Stimulated activated CD8-positive, alpha-beta memory T cell treated with anti-CD3 and anti-CD28 coated beads, Interleukin-15, amount 100 ng/mL, for 48 hours (primary cell): ENCODE results near the gene LY86.

ENCODE experiments used
- DNase-seq, 2 donors: peaks; one replicate each; pipeline ENCODE4 v3.0.0-alpha.2; 2020; ENCODE audit warnings: low read depth in 2 of 2

The LY86 gene

GRCh38 chr6:6570929-6571671, 17.4 kb upstream of the LY86 start:
- no peak for DNase-seq

GRCh38 chr6:6575143-6575542, 13.4 kb upstream of the LY86 start:
- no peak for DNase-seq

GRCh38 chr6:6577735-6578134, 10.8 kb upstream of the LY86 start:
- DNase-seq = no peak

GRCh38 chr6:6579281-6579680, 9.2 kb upstream of the LY86 start:
- DNase-seq = no peak

- DNase-seq = no peak
These were observed 8.2 kb upstream of the LY86 start for GRCh38 chr6:6580225-6580856.

GRCh38 chr6:6581054-6581453, 7.5 kb upstream of the LY86 start:
- no peak for DNase-seq

GRCh38 chr6:6582131-6582530, 6.4 kb upstream of the LY86 start:
- no peak for DNase-seq

- DNase-seq = no peak
These were observed 4.7 kb upstream of the LY86 start for GRCh38 chr6:6583836-6584235.

- DNase-seq = no peak
These were observed 4.1 kb upstream of the LY86 start for GRCh38 chr6:6584310-6585002.

- no peak for DNase-seq
These were observed 3.6 kb upstream of the LY86 start for GRCh38 chr6:6585003-6585311.

GRCh38 chr6:6586167-6586566, 2.4 kb upstream of the LY86 start:
- DNase-seq = no peak

- DNase-seq = no peak
These were observed 1.6 kb upstream of the LY86 start for GRCh38 chr6:6586671-6587526.

- no peak for DNase-seq
These were observed 840 bp upstream of the LY86 start for GRCh38 chr6:6587696-6588063.

GRCh38 chr6:6588924-6589709, 597 bp downstream of the LY86 start:
- no peak for DNase-seq

- no peak for DNase-seq
These were observed 2.0 kb downstream of the LY86 start for GRCh38 chr6:6590530-6590929.

GRCh38 chr6:6591778-6592465, 3.4 kb downstream of the LY86 start:
- DNase-seq = no peak

- no peak for DNase-seq
These were observed 4.4 kb downstream of the LY86 start for GRCh38 chr6:6592826-6593475.

GRCh38 chr6:6593867-6594468, 5.4 kb downstream of the LY86 start:
- DNase-seq = no peak

- DNase-seq = no peak
These were observed 6.5 kb downstream of the LY86 start for GRCh38 chr6:6595025-6595424.

- DNase-seq = no peak
These were observed 7.4 kb downstream of the LY86 start for GRCh38 chr6:6595952-6596351.
